Chondrocyte (in vitro differentiated cells): ENCODE data around the gene TFRC. TPM values are rescaled to one million over a fixed set of nuclear protein-coding genes. Genes with fewer than 3 reads are reported as not detected.
A peak's percentile ranks its signal among the peaks of the same experiment; 100 is the strongest.
"Not testable (repeated sequence)": the region's sequence is repeated elsewhere in the genome, so short reads cannot be mapped to it uniquely, and the experiment has no call there.

ENCODE experiments used
- DNase-seq: peaks from one replicate; pipeline ENCODE4 v3.0.0; 2021; ENCODE audit warnings: mixed read lengths, low spot score
- H3K27ac Mint-ChIP-seq: one replicate; pipeline ENCODE4 v1.8.0; 2021; ENCODE audit warnings: mild to moderate bottlenecking, moderate library complexity, mixed read lengths; ENCODE audit not compliant: unreplicated experiment
- H3K27me3 Mint-ChIP-seq: 2 replicates; pipeline ENCODE4 v1.8.0; 2021; ENCODE audit warnings: low read depth, mixed read lengths
- H3K36me3 Mint-ChIP-seq: 2 replicates; pipeline ENCODE4 v1.8.0; 2021; ENCODE audit warnings: low read depth, mixed read lengths
- H3K4me1 Mint-ChIP-seq: 2 replicates; pipeline ENCODE4 v1.8.0; 2021; ENCODE audit warnings: low read depth, mild to moderate bottlenecking, mixed read lengths
- H3K4me3 Mint-ChIP-seq: one replicate; pipeline ENCODE4 v1.8.0; 2021; ENCODE audit warnings: mild to moderate bottlenecking, moderate library complexity, mixed read lengths; ENCODE audit not compliant: unreplicated experiment
- H3K9me3 Mint-ChIP-seq: 2 replicates; pipeline ENCODE4 v1.8.0; 2021; ENCODE audit warnings: low read depth, mixed read lengths
- CTCF ChIP-seq: fragments of 200-600 bp; sonication (generic); IDR thresholded peaks from 2 replicates; pipeline ENCODE4 v1.5.0; 2021; ENCODE audit warnings: antibody characterized with exemption, mild to moderate bottlenecking, moderate library complexity
- total RNA-seq: library from RNA; stranded (reverse); gene quantifications from 3 replicates; pipeline ENCODE4 v1.2.1, GENCODE V29; 2021

TFRC gene
- total RNA-seq, 1 donor from 2014 or later, result 108 TPM

- Mint-ChIP-seq H3K27me3 (no peaks in the 10 kb centered on the region), H3K4me1 (no peaks in the 10 kb centered on the region), H3K9me3 (peaks cover 33% of the 10 kb centered on the region), H3K27ac (no peak overlapping the region), H3K4me3 (no peak overlapping the region), H3K36me3 (peaks cover 4% of the 10 kb centered on the region)
- no peak for DNase-seq
- no peak for TF ChIP-seq CTCF
Measured at GRCh38 chr3:196042673-196043072, 39.2 kb downstream of the TFRC start.

- TF ChIP-seq CTCF, result no peak
- Mint-ChIP-seq H3K36me3 (peaks cover 2% of the 10 kb centered on the region), H3K27me3 (no peaks in the 10 kb centered on the region)
Measured at GRCh38 chr3:196039359-196039758, 42.5 kb downstream of the TFRC start.

GRCh38 chr3:196026059-196026458, 55.8 kb downstream of the TFRC start:
- H3K4me3 Mint-ChIP-seq, H3K36me3 Mint-ChIP-seq, H3K27ac Mint-ChIP-seq, H3K4me1 Mint-ChIP-seq, DNase-seq: not testable (repeated sequence)
- Mint-ChIP-seq H3K27me3 (peaks cover 45% of the 10 kb centered on the region), H3K9me3 (peaks cover 13% of the 10 kb centered on the region)
- peak; percentile 73 for TF ChIP-seq CTCF

More at GRCh38 chr3:196039359-196039758, 42.5 kb downstream of the TFRC start:
- Mint-ChIP-seq H3K4me1 (no peaks in the 10 kb centered on the region), H3K9me3 (peaks cover 39% of the 10 kb centered on the region), H3K27ac (no peak overlapping the region), H3K4me3 (no peak overlapping the region)
- no peak for DNase-seq

- peaks cover 40% of the 10 kb centered on the region for H3K27me3 Mint-ChIP-seq
- no peak overlapping the region for H3K27ac Mint-ChIP-seq
- DNase-seq, result no peak
Measured at GRCh38 chr3:196024968-196025367, 56.9 kb downstream of the TFRC start.

GRCh38 chr3:196023947-196024346, 57.9 kb downstream of the TFRC start:
- H3K27ac Mint-ChIP-seq, result no peak overlapping the region
- H3K27me3 Mint-ChIP-seq, result peaks cover 37% of the 10 kb centered on the region

More at GRCh38 chr3:196024968-196025367, 56.9 kb downstream of the TFRC start:
- H3K4me1 Mint-ChIP-seq, result peaks cover under 1% of the 10 kb centered on the region
- no peaks in the 10 kb centered on the region for H3K36me3 Mint-ChIP-seq
- H3K4me3 Mint-ChIP-seq, result no peak overlapping the region
- TF ChIP-seq CTCF, result no peak
- H3K9me3 Mint-ChIP-seq, result peaks cover 2% of the 10 kb centered on the region

GRCh38 chr3:196022499-196022878, 59.4 kb downstream of the TFRC start:
- H3K27ac Mint-ChIP-seq, DNase-seq, H3K4me3 Mint-ChIP-seq, H3K4me1 Mint-ChIP-seq, H3K9me3 Mint-ChIP-seq, H3K36me3 Mint-ChIP-seq: not testable (repeated sequence)
- peaks cover 37% of the 10 kb centered on the region for H3K27me3 Mint-ChIP-seq

More at GRCh38 chr3:196023947-196024346, 57.9 kb downstream of the TFRC start:
- no peak for DNase-seq
- peaks cover 7% of the 10 kb centered on the region for H3K4me1 Mint-ChIP-seq
- H3K4me3 Mint-ChIP-seq, result no peak overlapping the region
- no peaks in the 10 kb centered on the region for H3K36me3 Mint-ChIP-seq
- no peaks in the 10 kb centered on the region for H3K9me3 Mint-ChIP-seq
- no peak for TF ChIP-seq CTCF
